GM19351 (cell line): Measurements from ENCODE around the gene IFRD2.
A peak's percentile ranks its signal among the peaks of the same experiment; 100 is the strongest.
"Not testable (repeated sequence)": the region's sequence is repeated elsewhere in the genome, so short reads cannot be mapped to it uniquely, and the experiment has no call there.

ENCODE experiments used
- ATAC-seq: cut with Tn5 transposase; IDR thresholded peaks from one replicate; pipeline ENCODE4 v1.9.1; 2021; ENCODE audit warnings: mild to moderate bottlenecking, moderate library complexity; ENCODE audit not compliant: unreplicated experiment

IFRD2 gene

DNA sequence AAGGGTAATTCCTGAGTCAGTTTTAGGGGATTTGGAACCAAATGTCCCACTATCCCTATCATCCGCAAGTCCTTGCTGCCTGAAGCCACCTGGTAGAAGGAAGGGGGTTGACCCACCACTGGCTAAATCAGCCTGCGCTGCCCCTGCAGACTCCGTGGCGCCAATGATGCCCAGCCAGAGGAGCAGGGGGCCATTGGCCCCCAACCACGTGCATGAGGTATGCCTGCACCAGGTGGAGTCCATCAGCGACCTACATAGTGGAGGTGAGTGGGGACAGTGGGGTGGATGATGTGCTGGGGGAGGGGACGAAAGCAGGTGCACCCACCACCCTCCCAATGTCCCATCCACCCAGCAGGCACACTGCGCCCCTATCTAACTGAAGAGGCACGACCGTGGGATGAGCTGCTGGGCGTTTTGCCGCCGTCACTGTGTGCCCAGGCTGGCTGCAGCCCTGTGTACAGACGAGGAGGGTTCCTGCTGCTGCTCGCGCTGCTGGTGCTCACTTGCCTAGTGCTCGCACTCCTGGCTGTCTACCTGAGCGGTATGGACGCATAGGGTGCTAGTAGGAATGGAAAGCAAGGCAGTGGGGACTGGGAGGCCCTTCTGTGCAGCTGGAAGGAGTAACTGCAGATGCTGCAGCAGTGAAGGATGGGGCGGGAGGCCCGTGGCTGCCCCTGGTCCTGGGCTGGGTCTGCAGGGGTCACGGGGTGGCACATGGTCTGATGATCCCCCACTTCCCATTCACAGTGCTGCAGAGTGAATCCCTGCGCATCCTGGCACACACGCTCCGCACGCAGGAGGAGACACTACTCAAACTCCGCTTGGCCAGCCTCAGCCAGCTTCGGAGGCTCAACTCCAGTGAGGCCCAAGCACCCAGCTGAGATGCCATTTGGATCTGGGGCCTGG is 5.7 kb downstream of the IFRD2 start:
- ATAC-seq = no peak

DNA sequence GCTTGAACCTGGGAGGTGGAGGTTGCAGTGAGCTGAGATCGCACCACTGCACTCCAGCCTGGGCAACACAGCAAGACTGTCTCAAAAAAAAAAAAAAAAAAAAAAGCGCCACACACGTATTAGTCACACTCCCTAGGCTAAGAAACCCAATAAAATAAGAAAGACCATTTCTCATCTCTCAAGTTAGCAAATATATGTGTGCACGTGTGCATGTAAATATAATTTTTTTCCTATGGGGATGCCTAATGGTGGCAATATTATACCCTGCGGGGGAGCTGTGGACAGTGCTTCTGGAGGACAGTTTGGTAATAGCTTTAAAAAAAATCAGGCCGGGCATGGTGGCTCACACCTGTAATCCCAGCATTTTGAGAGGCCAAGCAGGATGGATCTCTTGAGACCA is 8.1 kb downstream of the IFRD2 start:
- not testable (repeated sequence) for ATAC-seq

GRCh38 chr3:50279255-50280016 is 12.8 kb downstream of the IFRD2 start:
- no peak for ATAC-seq

DNA sequence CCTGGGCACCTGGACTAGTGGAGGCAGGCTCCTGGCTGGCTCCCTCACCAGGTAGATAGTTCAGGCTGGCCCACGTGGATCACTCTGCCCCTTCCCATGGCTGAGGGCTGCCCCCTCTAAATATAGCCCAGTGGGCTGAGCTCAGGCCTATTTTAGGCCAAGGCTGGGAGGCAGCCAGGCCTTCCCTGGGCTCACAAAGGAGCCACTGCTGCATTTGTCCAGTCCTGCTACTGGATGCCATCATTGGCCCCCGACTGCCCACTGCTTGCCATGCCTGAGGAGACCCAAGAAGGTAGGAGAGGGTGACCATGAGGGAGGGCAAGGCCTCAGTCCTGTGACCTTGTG is 13.4 kb downstream of the IFRD2 start, which contains the start of gene LSMEM2:
LSMEM2 (plus strand) TSS at position 208 of the 345 bp plus-strand sequence; CDS start at position 235, 27 bp downstream.
- ATAC-seq = no peak

DNA sequence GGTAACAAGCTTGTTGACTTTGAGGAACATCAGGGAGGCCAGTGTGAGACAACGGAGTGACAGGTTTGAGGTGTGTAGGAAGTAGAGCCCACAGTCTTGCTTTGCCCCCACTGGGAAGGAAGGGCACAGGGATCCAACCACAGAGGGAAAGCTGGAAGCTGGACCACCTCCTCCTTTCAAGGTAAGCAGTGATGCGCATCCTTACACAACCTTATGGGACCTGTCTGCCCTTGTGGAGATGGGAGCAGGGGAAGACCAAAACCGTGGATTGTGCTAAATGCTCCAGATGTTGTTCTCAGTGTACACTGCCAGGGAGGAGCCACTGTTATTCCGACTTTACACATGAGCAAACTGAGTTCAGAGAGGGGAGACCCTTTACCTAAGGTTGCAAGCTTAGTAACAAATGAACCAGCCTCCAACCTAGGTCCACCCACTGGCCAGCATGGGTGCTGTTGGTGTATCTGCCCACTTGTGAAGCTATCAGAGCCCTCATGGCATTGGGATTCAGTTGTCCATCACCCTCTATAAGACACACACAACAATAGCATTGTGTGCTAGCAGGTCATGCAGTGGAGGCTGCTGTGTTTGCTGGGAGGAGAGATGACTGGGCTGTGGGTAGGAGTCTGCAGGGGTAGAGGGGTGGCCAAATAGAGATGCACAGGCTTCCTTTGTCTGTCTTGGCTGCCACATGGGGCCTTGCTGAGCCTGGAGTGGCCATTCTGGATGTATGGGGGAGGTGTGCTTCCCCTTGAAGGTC is 13.9 kb downstream of the IFRD2 start:
- ATAC-seq = no peak

DNA sequence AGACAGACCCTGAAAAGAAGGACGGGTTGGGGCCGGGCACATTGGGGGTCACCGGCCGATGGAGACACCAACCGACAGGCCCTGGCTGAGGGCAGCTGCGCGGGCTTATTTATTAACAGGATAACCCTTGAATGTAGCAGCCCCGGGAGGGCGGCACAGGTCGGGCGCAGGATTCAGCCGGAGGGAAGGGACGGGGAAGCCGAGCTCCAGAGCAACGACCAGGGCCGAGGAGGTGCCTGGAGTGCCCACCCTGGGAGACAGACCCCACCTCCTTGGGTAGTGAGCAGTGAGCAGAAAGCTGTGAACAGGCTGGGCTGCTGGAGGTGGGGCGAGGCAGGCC is 15.5 kb downstream of the IFRD2 start:
- ATAC-seq = no peak

DNA sequence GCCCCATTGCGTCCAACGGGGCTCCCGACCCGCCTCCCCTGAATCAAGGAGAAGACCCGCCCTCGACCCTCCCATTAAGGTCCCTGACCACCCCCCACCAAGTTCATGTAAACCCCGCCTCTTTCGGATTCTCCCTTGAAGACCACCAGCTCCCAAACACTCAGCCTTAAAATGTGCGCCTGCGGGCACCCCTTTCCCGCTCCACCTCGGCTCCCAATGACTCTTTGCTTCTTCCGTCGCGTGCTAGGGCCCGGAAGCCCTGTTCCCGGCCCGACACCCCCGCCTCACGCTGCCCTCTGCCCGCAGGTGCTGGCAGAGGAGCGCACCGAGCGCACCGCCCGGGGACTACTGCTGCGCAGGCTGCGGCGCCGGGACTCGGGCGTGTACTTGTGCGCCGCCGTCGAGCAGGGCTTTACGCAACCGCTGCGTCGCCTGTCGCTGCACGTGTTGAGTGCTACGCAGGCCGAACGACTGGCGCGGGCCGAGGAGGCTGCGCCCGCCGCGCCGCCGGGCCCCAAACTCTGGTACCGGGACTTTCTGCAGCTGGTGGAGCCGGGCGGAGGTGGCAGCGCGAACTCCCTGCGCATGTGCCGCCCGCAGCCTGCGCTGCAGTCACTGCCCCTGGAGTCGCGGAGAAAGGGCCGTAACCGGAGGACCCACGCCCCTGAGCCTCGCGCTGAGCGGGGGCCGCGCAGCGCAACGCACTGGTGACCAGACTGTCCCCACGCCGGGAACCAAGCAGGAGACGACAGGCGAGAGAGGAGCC is 16.1 kb downstream of the IFRD2 start:
- no peak for ATAC-seq

GRCh38 chr3:50275141-50275995 is 16.9 kb downstream of the IFRD2 start:
- no peak for ATAC-seq

GRCh38 chr3:50274371-50275104 is 17.7 kb downstream of the IFRD2 start:
- no peak for ATAC-seq

GRCh38 chr3:50273689-50274065 is 18.6 kb downstream of the IFRD2 start:
- ATAC-seq = no peak

DNA sequence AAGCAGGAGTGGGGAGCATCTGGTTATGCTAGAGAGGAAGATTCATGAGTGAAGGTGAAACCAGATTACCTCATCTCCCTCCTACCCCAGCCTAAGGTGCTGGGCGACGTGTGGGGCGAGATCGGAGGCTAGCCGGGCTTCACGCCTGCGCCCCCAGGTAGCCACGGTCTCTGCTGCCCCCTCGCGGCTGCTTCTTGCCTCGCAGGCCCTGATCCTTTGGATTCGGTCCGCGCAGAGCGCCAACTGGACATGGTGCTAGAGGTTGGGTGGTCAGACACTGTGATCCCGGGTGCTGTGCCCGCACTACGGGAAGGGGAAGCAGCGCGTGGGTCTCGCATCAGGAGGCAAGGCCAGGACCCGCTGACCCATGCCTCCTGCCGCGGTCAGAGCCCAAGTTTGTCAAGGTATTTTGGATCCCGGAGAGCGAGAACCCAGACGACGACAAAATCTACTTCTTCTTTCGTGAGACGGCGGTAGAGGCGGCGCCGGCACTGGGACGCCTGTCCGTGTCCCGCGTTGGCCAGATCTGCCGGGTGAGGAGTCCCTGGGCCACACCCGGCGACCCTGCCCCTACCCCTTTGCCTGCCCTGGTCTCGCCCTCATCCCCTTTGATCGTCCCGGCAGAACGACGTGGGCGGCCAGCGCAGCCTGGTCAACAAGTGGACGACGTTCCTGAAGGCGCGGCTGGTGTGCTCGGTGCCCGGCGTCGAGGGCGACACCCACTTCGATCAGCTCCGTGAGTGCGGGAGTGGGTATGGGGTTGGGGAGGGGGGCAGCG is 19.1 kb downstream of the IFRD2 start:
- ATAC-seq = peak; percentile 82

GRCh38 chr3:50272538-50272910 is 19.7 kb downstream of the IFRD2 start:
- ATAC-seq = not testable (repeated sequence)

GRCh38 chr3:50271314-50271936 is 20.8 kb downstream of the IFRD2 start:
- no peak for ATAC-seq

GRCh38 chr3:50270422-50271224 is 21.6 kb downstream of the IFRD2 start:
- no peak for ATAC-seq

- no peak for ATAC-seq
These were observed 22.2 kb downstream of the IFRD2 start for GRCh38 chr3:50269977-50270413.

GRCh38 chr3:50269460-50269859 is 22.8 kb downstream of the IFRD2 start:
- no peak for ATAC-seq
